Erythroblast (primary cell): ENCODE measurements around the gene CTRB1.

ENCODE experiments used
- GATA1 ChIP-seq: IDR thresholded peaks from 2 replicates; pipeline ENCODE4 v1.6.1; 2011; ENCODE audit warnings: low read depth, mild to moderate bottlenecking, control low read depth, low read length, moderate library complexity
- POLR2A ChIP-seq: IDR thresholded peaks from 2 replicates; pipeline ENCODE4 v1.6.1; 2011; ENCODE audit warnings: mild to moderate bottlenecking, low read length

DNA sequence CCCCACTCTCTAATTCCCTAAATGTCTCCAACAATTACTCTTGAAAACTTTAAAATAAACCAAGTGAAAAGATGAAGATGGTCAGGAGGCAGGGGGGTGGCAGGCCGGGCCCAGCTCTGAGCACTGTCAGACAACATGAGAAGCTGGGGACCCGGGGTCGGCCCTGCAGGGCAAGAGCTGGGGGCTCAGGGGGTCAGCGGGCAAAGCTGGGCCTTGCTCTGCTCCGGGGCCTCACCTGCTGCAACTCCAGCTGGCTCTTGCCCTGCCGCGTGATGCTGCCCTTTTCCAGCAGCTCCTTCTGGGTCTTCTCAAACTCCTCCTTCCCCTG lies 14.8 kb downstream of the CTRB1 start:
- TF ChIP-seq GATA1 (no peak), POLR2A (no peak)
